Endothelial cell of umbilical vein (primary cell): ENCODE measurements around the gene ZSCAN26. TPM values are rescaled to one million over a fixed set of nuclear protein-coding genes. Genes with fewer than 3 reads are reported as not detected.

Source experiments
- BruUV-seq: library from RNA; stranded (reverse); fragments of 400-500 nt; replicated peaks from 2 replicates; lab custom pipeline; 2021; lab: Mats Ljungman, UMichigan
- CTCF ChIA-PET: fragments of 300-600, 350-600 bp; sonication (Branson Sonifier 250); formaldehyde crosslinking; loops from one replicate; lab custom pipeline; 2021; ENCODE audit warnings: antibody characterized with exemption, inconsistent platforms; lab: Charles Lee
- POLR2A ChIA-PET: fragments of 300-600, 350-600 bp; sonication (Branson Sonifier 250); formaldehyde crosslinking; loops from one replicate; lab custom pipeline; 2021; ENCODE audit warnings: antibody characterized with exemption, inconsistent platforms; lab: Charles Lee
- DNase-seq: peaks from one replicate; pipeline ENCODE4 v3.0.0-alpha.2; 2011; ENCODE audit warnings: low read depth, low spot score
- FAIRE-seq: peaks from 2 replicates; lab custom pipeline; 2011; peaks lifted over from hg19 to GRCh38; lab: Jason Lieb, UNC
- H2AFZ ChIP-seq: 2 replicates; pipeline ENCODE4 v1.6.0; 2012; ENCODE audit warnings: low read depth, low read length, control low read depth, inconsistent platforms
- H3K27ac ChIP-seq: 2 replicates; pipeline ENCODE4 v1.5.1; 2011; ENCODE audit warnings: low read depth, mild to moderate bottlenecking, control low read depth, low read length, moderate library complexity; ENCODE audit not compliant: insufficient read depth
- H3K27me3 ChIP-seq, 2 experiments: 2 replicates each; pipeline versions ENCODE4 v1.6.0 to v1.6.1; 2011; ENCODE audit warnings: low read length in 2 of 2, mixed read lengths in 1 of 2; ENCODE audit not compliant: control insufficient read depth in 2 of 2, insufficient read depth in 2 of 2
- H3K36me3 ChIP-seq, 2 experiments: 2 replicates in 1 of 2; 3 replicates in 1 of 2; pipeline ENCODE4 v1.5.1; 2011; ENCODE audit warnings: low read length in 2 of 2, mild to moderate bottlenecking in 1 of 2, moderate library complexity in 1 of 2; ENCODE audit not compliant: control insufficient read depth in 2 of 2, insufficient read depth in 2 of 2; ENCODE audit errors: extremely low read depth in 1 of 2
- H3K4me1 ChIP-seq: 3 replicates; pipeline ENCODE4 v1.5.1; 2011; ENCODE audit warnings: mild to moderate bottlenecking, low read length; ENCODE audit not compliant: control insufficient read depth, insufficient read depth; ENCODE audit errors: extremely low read depth
- H3K4me2 ChIP-seq: 2 replicates; pipeline ENCODE4 v1.6.1; 2011; ENCODE audit warnings: low read length, control low read depth, mixed read lengths; ENCODE audit not compliant: insufficient read depth
- H3K4me3 ChIP-seq, 3 experiments: fragments of 200-600 bp in 1 of 3; sonication (generic), shearing (Covaris generic) in 1 of 3; replicated peaks in 1 of 3; 2 replicates each; pipeline ENCODE4 v1.5.1; 2011 to 2016; ENCODE audit warnings: control low read depth in 3 of 3, low read length in 3 of 3, mild to moderate bottlenecking in 2 of 3, inconsistent platforms in 1 of 3, low read depth in 1 of 3, moderate library complexity in 1 of 3; ENCODE audit not compliant: insufficient read depth in 1 of 3
- H3K79me2 ChIP-seq: 2 replicates; pipeline ENCODE4 v1.6.0; 2012; ENCODE audit warnings: low read length, inconsistent platforms; ENCODE audit not compliant: control insufficient read depth, insufficient read depth
- H3K9ac ChIP-seq: replicated peaks from 2 replicates; pipeline ENCODE3; 2011; ENCODE audit warnings: low read length, control low read depth; ENCODE audit not compliant: insufficient read depth; ENCODE audit errors: extremely low read depth
- H3K9me1 ChIP-seq: replicated peaks from 3 replicates; pipeline ENCODE4 v1.6.0; 2011; ENCODE audit warnings: mild to moderate bottlenecking, low read length; ENCODE audit not compliant: control insufficient read depth, insufficient read depth; ENCODE audit errors: extremely low read depth
- H3K9me3 ChIP-seq: replicated peaks from 2 replicates; pipeline ENCODE4 v1.5.1; 2012; ENCODE audit warnings: low read length, inconsistent platforms; ENCODE audit not compliant: control insufficient read depth, insufficient read depth
- H4K20me1 ChIP-seq: replicated peaks from 2 replicates; pipeline ENCODE3; 2011; ENCODE audit warnings: mild to moderate bottlenecking, low read length; ENCODE audit not compliant: control insufficient read depth, insufficient read depth; ENCODE audit errors: extremely low read depth
- CTCF ChIP-seq, 2 donors: IDR thresholded peaks; 1 replicate in 1 of 2; 2 replicates in 1 of 2; pipeline ENCODE4 v1.5.1; 2011; ENCODE audit warnings: low read length in 2 of 2, mild to moderate bottlenecking in 2 of 2, moderate library complexity in 2 of 2, control low read depth in 1 of 2, inconsistent platforms in 1 of 2, low read depth in 1 of 2; ENCODE audit not compliant: insufficient read depth in 1 of 2; ENCODE audit errors: extremely low read depth in 1 of 2
- EZH2 ChIP-seq: IDR thresholded peaks from 2 replicates; pipeline ENCODE4 v1.6.1; 2012; ENCODE audit warnings: borderline replicate concordance, low read depth, mild to moderate bottlenecking, moderate library complexity, low read length, inconsistent platforms; ENCODE audit not compliant: severe bottlenecking
- FOS ChIP-seq: IDR thresholded peaks from 2 replicates; pipeline ENCODE4 v1.6.1; 2011; ENCODE audit warnings: mild to moderate bottlenecking, low read length, moderate library complexity, borderline replicate concordance; ENCODE audit not compliant: insufficient read depth
- GATA2 ChIP-seq: IDR thresholded peaks from 2 replicates; pipeline ENCODE4 v1.7.0; 2011; ENCODE audit warnings: low read depth, mild to moderate bottlenecking, moderate library complexity, mixed read lengths, low read length; ENCODE audit not compliant: insufficient read length, insufficient read depth
- JUN ChIP-seq: IDR thresholded peaks from 2 replicates; pipeline ENCODE4 v1.6.1; 2011; ENCODE audit warnings: borderline replicate concordance, low read depth; ENCODE audit not compliant: insufficient read length, insufficient read depth
- MAX ChIP-seq: IDR thresholded peaks from 2 replicates; pipeline ENCODE4 v1.6.1; 2011; ENCODE audit not compliant: insufficient read depth, insufficient read length
- MYC ChIP-seq: IDR thresholded peaks from one replicate; pipeline ENCODE4 v1.6.1; 2011; ENCODE audit warnings: mild to moderate bottlenecking, low read depth, low read length
- POLR2A ChIP-seq: IDR thresholded peaks from 2 replicates; pipeline ENCODE4 v1.6.1; 2012; ENCODE audit warnings: low read depth, mild to moderate bottlenecking, control low read depth, low read length
- POLR2AphosphoS5 ChIP-seq: IDR thresholded peaks from 2 replicates; pipeline ENCODE4 v1.6.1; 2012; ENCODE audit warnings: low read depth, mild to moderate bottlenecking, control low read depth, low read length, moderate library complexity; ENCODE audit not compliant: insufficient read depth
- dilution Hi-C: fragments of 300-500 bp; cut with MboI; formaldehyde crosslinking; loops from one replicate; pipeline ENCODE4 v1.15.0; 2019; ENCODE audit warnings: low sequenced_read_pairs; ENCODE audit not compliant: extremely low pct_ligation_motif_present
- intact Hi-C: fragments of 100-400 bp; cut with micrococcal nuclease; formaldehyde crosslinking; loops from one replicate; pipeline ENCODE4 v1.10.0; 2022
- polyA plus RNA-seq, 4 experiments: library from polyadenylated mRNA; depleted of rRNA in 3 of 4; stranded (reverse) in 3 of 4; unstranded in 1 of 4; fragments of >200 nt; gene quantifications; 2 replicates each; pipeline versions ENCODE4 v1.2.1 to v1.2.3, GENCODE V29; 2011 to 2012; ENCODE audit warnings: missing spikeins in 1 of 4
- total RNA-seq: library from RNA; stranded (reverse); gene quantifications from 2 replicates; pipeline ENCODE4 v1.2.3, GENCODE V29; 2021

The ZSCAN26 gene
- total and polyA plus RNA-seq, 2 donors (not counting 3 experiments of a cell fraction or from before 2014, with no cell fraction given), result 12.8 to 14.1 TPM

GRCh38 chr6:28264834-28265401 lies 2.0 kb upstream of the ZSCAN26 start:
- Histone ChIP-seq H3K79me2 (peaks cover 10% of the 10 kb centered on the region), H3K36me3 (no peaks in the 10 kb centered on the region), H2AFZ (no peak overlapping the region), H3K27ac (no peak overlapping the region), H3K9ac (no peak overlapping the region), H3K9me1 (peaks cover 2% of the 10 kb centered on the region), H3K4me1 (peaks cover 35% of the 10 kb centered on the region), H3K27me3 (peaks cover 0 to 8% of the 10 kb centered on the region in 2 experiments), H4K20me1 (no peaks in the 10 kb centered on the region), H3K9me3 (no peaks in the 10 kb centered on the region), H3K4me3 (no peak overlapping the region), H3K4me2 (peak overlapping the region; percentile 57)
- POLR2A ChIA-PET, result no interaction called here
- CTCF ChIA-PET, result interaction anchor here (1.4 to 1.9 kb wide), 4 partner anchors 13 to 91 kb away, joined by 3 to 6 read pairs (median 4); partner anchors contain the start of genes ZKSCAN4 and ZSCAN31
- no TSS peak for BruUV-seq
- intact Hi-C loops (no loop called here), dilution Hi-C loops (no loop called here)
- peak; percentile 16 for DNase-seq
- TF ChIP-seq MYC (no peak), GATA2 (peak; percentile 33)
- no peak for FAIRE-seq

GRCh38 chr6:28266563-28266961 lies 381 bp upstream of the ZSCAN26 start:
- ChIA-PET POLR2A (interaction anchor here (0.6 to 2.5 kb wide), 13 partner anchors 12 to 1134 kb away, joined by 3 to 13 read pairs (median 5); partner anchors contain the start of genes PGBD1, ZKSCAN4, ZKSCAN8 and ZSCAN31), CTCF (interaction anchor here (0.8 to 2.4 kb wide), 7 partner anchors 10 to 132 kb away, joined by 3 to 17 read pairs (median 4); partner anchors contain the start of gene ZKSCAN4)
- Histone ChIP-seq H3K36me3 (no peaks in the 10 kb centered on the region), H3K27me3 (peaks cover 0 to 3% of the 10 kb centered on the region in 2 experiments), H3K4me2 (peak overlapping the region; percentile 97), H3K27ac (peak overlapping the region; percentile 71), H3K79me2 (peaks cover 12% of the 10 kb centered on the region), H3K4me1 (peaks cover 35% of the 10 kb centered on the region), H2AFZ (peak overlapping the region; percentile 74), H3K9ac (peak overlapping the region; percentile 93), H4K20me1 (no peaks in the 10 kb centered on the region), H3K9me3 (no peaks in the 10 kb centered on the region), H3K9me1 (peaks cover 2% of the 10 kb centered on the region), H3K4me3 (peak overlapping the region; percentile 73 to 96 (median 85))
- BruUV-seq, result no TSS peak
- intact Hi-C loops, result loop anchor here (2.0 kb wide), 2 partner anchors 14 to 82 kb away; partner anchors contain the start of genes PGBD1 and ZKSCAN3
- dilution Hi-C loops, result no loop called here
- TF ChIP-seq POLR2A (no peak), POLR2AphosphoS5 (no peak), FOS (no peak), MAX (no peak), JUN (no peak), GATA2 (no peak), EZH2 (no peak), MYC (no peak), CTCF (IDR thresholded peaks at IDR 0.05; ENCODE audit: extremely low read depth in 1 of 2, insufficient read depth in 1 of 2, low read depth in 1 of 2, low read length in 2 of 2) (no peak)
- no peak for FAIRE-seq
- no peak for DNase-seq
